OCI-LY1 (cell line): ENCODE data around the gene NDUFB4.
"Not testable (repeated sequence)": the region's sequence is repeated elsewhere in the genome, so short reads cannot be mapped to it uniquely, and the experiment has no call there.

Source experiments
- EZH2 ChIP-seq: fragments of 200-600 bp; sonication (generic), shearing (Covaris generic); IDR thresholded peaks from 2 replicates; pipeline ENCODE4 v1.8.0; 2017; ENCODE audit warnings: borderline replicate concordance, mixed run types, mild to moderate bottlenecking, antibody characterized with exemption, low read length, moderate library complexity, mixed read lengths
- TF ChIP-seq, protein P1 (sequence below): fragments of 200-600 bp; sonication (generic), shearing (Covaris generic); IDR thresholded peaks from 2 replicates; pipeline ENCODE4 v1.5.1; 2017; ENCODE audit warnings: mild to moderate bottlenecking, antibody characterized with exemption, low read length, moderate library complexity, mixed read lengths

DNA sequence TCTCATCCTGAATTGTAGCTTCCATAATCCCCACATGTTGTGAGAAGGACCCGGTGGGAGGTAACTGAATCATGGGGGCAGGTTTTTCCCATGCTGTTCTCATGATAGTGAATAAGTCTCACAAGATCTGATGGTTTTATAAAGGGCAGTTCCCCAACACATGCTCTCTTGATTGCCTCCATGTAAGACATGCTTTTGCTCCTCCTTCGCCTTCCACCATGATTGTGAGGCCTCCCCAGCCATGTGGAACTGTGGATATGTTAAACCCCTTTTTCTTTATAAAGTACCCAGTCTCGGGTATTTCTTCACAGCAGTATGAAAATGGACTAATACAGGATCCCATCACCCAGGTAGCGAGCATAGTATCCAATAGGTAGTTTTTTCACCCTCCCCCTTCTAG, 42.7 kb downstream of the NDUFB4 start:
- TF ChIP-seq, protein P1, sequence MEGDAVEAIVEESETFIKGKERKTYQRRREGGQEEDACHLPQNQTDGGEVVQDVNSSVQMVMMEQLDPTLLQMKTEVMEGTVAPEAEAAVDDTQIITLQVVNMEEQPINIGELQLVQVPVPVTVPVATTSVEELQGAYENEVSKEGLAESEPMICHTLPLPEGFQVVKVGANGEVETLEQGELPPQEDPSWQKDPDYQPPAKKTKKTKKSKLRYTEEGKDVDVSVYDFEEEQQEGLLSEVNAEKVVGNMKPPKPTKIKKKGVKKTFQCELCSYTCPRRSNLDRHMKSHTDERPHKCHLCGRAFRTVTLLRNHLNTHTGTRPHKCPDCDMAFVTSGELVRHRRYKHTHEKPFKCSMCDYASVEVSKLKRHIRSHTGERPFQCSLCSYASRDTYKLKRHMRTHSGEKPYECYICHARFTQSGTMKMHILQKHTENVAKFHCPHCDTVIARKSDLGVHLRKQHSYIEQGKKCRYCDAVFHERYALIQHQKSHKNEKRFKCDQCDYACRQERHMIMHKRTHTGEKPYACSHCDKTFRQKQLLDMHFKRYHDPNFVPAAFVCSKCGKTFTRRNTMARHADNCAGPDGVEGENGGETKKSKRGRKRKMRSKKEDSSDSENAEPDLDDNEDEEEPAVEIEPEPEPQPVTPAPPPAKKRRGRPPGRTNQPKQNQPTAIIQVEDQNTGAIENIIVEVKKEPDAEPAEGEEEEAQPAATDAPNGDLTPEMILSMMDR, result not testable (repeated sequence)
- not testable (repeated sequence) for TF ChIP-seq EZH2
